HG03139 (cell line): ENCODE results near the gene NPLOC4.

ENCODE experiments used
- ATAC-seq: cut with Tn5 transposase; IDR thresholded peaks from one replicate; pipeline ENCODE4 v1.9.1; 2021; ENCODE audit not compliant: unreplicated experiment

The NPLOC4 gene

DNA sequence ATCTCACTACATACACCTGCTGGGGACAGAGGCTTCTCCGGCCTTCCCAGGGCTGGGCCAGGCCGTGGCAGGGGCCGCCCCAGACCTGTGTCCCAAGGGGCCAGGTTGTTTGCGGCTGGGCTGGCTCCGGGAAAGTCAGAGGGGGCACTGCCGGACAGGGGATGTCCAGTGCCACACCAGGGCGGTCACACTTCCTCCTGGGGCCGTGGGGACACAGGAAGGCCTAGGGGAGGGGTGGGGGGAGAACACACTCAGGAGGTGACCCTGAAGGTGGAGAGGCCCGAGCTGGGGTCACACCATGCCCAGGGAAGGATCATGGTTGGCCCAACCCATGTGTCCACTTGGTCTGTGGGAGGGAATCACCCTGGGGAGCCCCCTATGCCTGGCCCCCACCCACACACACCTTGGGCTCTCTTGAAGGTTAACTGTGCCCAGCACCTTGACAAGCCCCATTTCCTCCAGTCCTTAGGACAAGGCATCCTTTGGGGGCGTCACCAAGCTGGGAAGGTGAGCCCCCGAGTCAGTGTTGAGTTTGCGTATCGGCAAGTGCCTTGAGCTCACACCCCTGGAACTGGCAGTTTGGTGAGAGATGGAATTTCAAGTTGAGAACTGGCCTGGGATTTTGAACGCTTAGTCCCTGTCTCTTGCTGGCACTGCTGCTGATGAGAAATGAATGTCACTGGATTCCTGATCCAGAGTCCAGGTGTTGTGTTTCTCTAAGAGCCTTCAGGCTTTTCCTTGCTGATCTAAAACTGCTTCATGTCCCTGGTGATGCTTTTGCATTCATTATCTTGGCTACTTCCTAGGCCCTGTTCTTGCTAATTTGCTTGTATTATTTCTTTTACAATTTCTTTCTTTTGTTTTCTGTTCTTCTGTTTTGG lies 116.7 kb downstream of the NPLOC4 start:
- ATAC-seq = no peak

DNA sequence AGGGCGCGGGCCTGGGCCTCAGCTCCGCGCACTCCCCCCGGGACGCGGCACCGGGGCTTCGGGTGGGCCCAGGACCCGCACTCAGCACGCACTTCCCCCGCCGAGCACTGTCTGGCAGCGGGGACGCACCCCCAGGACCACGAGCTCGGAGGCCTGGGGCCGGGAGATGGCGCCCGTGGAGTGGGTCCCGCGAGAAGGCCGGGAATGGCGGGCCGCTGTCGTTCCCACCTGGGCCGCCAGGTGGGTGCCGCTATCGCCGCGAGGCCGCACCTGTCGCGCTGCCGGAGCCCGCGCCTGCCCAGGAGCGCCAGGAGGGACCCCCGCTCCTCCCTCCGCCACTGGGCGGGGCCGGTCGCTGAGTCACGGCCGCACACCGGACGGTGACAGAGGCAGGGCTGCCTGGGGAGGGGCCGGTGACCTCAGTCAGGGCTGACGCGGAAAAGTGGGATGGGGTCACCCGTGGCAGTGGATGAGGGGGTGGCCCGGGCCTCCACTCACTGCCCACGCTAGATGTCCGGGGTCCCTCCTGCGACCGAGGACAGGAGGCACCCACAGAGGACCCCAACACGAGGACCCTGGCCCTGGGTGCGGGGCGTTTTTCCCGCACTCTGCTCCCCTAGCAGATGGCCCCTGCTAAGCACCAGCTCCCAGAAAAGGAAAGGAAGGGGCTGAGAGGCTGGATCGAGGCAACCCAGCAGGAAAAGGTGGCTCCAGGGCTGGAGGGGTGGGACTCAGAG lies 117.5 kb downstream of the NPLOC4 start:
- no peak for ATAC-seq

DNA sequence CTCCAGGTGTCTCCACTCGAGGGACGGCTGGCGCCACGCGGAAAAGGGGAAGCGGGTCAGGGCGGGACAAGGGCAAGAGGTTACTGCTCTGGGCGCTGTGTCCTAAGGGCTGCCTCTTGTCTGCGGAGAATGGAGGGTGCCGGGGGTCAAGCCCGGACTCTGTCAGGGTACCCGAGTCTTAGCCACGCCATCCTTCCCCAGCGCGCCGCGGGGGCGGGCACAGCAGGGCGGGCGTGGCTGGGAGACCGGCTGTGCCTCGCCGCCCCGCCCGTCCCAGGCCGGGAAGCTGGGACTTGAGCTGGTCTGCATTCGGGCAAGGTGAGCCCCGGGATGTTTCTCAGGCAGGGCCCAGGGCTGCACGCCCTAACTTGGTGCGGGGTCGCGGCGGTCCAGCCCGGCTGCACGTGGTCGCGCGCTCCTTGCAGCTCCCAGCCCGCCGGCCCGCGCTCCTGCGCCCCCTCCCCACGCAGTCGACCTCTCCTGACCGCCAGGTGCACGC lies 118.1 kb downstream of the NPLOC4 start:
- no peak for ATAC-seq

DNA sequence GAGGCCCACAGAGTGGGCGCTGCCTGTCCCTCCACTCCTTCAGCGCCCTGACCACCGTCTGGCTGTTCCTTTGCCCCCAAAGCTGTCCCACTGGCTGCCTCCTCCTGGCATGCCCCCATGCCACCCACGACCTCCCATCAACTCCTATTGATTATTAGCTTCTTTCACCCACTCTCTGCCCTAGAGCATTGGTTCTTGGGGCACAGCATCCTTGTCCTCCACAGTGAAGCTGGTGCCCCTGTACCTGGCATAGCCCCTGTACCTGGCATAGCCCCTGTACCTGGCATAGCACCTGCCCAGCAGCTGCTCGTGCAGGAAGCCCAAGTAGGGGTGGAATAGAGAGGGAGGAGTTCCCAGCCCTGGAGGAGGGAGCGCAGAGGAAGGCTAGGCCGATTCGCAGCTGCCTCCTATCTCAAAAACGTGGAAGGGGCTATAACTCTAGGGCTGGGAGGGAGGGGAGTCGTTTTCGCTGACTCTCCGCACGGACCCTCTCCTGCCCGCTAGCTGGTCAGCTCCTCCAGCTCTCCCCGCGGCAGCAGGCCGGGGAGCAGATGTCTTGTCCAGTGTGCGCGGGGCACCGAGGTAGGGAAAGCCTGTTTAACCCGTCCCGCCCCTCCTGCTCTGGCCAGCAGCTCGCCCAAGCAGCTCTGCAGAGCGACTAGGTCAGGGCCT lies 118.7 kb downstream of the NPLOC4 start:
- ATAC-seq = no peak

DNA sequence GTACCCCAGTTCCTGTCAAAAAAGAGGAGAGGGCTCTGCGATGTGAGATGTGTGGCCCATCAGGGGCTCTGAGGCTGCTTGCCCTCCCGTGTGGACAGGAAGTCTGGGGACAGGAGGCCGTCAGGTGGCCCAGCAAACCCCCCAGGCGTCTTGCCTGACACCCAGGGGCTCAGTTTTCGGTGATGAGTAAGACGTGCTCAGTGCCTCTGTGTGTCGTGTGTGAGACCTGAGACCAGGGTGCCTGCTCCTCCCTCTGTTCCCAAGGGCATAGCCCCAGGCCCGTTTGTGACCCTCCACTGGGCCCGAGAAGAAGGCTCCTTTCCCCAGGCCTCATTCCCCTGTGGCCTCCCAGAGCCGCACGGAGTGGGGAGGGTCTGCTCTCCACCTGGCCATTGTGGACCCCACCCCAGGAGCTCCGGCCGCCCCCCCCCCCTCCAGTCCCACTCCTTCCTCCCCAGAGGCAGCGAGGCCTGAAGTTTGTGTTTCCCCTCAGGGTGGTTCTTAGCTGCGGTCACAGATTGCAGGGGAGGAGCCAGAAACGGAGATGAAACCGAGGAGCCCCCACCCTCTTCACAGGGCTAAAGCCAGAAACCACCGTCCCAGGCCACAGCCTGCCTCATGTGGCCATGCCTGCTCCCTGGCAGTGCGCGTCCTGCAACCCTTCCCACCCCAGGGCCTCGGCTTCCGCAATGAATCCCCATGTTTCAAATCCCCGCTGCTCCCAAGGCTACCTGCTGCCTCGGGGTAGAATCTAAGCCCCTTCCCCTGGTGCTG lies 119.4 kb downstream of the NPLOC4 start:
- ATAC-seq = no peak

DNA sequence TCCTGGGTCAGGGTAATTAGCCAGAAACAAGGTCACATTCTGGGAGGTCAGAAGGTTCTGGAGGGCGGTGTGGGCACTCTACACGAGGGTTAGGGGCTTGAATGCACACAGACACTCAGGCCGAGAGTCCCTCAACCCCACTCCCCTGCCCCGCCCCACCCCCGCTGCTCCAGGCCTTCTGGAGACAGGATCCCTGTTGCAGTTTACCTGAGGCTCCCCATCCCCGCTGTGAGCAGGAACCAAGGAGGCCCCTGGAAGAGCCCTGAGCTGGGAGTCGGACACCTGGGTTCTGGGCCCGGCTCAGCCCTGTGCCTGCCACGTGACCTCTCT lies 119.9 kb downstream of the NPLOC4 start:
- ATAC-seq = no peak

DNA sequence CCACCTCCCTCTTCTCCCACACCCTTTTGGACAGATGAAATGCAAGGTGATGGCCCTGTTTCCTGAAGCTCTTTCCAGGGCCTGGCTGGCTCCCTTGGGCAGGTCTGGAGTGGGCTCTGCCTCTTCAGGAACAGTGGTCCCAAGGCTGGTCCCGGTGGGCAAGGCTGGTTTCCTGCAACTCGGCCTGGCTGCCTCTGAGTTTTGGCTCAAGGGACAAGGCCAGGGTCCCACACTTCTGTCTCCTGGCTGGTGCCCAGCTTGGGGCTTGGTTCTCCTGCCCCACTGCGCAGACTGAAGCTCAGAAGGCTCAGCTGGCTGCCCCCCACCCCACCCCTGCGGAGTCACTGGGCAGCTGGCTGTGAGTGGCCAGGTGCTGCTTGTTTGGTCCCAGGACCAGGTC lies 120.5 kb downstream of the NPLOC4 start:
- ATAC-seq = no peak

DNA sequence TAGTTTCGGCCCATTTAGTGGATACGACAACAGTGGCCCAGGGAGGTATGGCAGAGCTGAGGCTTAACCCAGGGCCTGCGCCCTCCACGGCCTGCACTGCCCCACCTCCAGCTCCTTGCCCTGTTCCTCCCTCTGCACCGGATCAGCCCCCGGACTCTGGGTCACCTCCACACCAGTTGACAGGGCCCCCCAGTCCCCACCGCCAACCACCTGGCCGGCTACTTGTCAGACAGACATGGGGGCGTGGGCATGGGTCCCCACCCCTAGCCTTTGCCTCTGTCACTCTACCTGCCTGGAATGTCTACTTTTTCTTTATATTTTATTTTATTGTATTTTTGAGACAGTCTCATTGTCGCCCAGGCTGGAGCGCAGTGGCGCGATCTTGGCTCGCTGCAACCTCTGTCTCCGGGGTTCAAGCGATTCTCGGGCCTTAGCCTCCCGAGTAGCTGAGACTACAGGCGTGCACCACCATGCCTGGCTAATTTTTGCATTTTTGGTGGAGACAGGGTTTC lies 121.3 kb downstream of the NPLOC4 start:
- ATAC-seq = no peak

DNA sequence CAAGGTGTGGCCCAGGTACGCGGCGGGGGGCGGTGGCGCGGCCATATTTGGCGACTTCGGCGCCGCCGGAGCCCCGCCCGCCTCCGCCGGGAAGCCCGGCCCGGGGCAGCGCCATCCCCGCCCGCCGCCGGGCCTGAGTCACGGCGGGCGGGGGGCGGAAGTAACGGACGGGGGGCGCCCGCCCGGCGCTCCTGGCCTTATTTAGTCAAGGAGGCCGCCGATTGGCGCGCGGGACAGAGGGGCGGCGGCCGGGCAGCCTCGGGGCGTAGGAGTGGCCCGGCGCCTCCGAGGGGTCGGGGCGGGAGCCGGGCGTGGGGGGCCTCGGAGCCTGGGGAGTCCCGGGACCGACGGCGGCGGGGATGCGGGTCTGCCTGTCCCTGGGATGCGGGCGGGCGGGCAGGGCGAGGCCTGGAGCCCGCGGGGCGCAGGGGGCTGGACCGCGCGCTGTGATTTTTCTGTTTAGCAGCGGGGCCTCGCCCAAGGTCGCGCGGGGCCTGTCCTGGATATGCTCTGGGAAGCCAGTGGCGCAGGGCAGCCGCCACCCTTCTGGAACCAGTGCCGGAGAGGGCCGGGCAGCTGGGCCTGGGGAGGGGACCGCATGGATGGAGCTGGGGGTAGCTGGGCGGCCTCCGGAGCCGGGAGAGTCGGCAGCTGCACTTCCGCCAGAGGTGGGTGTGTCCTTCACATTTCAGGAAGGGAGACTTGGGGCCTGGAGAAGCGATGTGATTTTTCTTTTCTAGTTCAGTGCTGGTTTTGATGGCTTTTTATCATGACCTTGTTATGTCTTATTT lies 122.0 kb downstream of the NPLOC4 start:
- peak; percentile 16 for ATAC-seq

DNA sequence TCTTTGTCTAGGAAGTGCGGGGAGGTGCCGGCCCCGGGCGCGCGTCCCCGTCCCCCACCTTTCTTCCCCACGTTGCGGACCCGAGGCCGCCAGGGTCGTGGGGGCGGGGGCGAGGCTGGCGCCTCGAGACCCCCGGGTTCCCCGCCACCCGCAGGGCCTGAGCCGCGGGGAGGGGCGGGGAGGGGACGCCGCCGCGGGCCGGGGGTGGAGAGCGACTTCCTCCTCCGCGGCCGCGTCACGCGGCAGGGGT lies 122.5 kb downstream of the NPLOC4 start:
- ATAC-seq = no peak

DNA sequence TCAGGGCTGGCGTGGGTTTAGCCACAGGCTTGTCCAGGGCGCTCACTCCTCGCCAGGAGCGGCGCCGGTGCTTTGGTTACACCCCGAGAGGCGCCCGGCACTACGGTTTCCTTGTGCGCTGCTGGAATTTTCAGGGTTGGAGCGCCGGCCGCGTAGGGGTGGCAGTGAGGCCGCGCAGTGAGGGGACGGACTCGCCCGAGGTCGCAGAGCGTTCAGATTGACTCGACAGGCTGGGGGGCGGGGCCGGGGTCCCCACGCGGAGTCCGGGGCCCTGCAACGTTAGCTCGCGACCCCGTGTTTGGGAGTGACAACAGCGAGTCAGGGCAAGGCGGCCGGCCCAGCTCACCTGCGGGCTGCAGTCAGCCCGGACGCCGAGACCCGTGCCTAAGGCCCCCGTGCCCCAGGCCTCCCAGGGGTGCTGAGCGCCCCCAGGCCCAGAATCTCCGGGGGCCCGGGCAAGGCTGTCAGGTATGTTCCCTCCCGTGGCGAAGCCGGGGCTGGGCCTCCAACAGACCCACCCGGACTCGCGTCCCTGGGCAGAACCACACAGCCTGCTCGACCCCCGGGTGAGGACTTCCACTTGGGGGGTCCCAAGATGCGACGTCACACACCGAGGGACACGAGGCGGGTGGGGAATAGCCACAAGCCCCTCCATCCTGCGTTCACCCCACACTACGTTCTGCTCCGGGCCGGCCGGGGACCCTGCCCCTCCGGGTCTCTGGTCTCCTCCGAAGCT lies 123.0 kb downstream of the NPLOC4 start:
- peak; percentile 0 for ATAC-seq

DNA sequence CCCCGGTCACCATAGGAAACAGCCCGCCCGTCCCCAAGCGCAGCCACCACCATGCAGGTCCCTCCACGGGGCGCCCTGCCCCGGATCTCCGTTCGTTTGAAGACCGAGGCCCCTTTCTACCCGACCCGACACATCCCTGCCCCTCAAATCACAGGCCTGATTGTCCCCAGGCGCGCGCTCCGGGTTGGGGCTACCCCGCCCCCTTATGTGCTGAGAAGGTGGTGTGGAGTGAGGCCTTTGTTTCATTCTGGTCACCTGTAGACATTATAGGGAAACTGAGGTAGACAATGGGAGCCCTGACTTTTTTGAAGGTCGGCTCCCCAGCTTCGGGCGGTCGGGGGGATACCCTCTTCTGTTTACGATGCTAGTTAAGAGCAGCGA lies 123.5 kb downstream of the NPLOC4 start:
- no peak for ATAC-seq

DNA sequence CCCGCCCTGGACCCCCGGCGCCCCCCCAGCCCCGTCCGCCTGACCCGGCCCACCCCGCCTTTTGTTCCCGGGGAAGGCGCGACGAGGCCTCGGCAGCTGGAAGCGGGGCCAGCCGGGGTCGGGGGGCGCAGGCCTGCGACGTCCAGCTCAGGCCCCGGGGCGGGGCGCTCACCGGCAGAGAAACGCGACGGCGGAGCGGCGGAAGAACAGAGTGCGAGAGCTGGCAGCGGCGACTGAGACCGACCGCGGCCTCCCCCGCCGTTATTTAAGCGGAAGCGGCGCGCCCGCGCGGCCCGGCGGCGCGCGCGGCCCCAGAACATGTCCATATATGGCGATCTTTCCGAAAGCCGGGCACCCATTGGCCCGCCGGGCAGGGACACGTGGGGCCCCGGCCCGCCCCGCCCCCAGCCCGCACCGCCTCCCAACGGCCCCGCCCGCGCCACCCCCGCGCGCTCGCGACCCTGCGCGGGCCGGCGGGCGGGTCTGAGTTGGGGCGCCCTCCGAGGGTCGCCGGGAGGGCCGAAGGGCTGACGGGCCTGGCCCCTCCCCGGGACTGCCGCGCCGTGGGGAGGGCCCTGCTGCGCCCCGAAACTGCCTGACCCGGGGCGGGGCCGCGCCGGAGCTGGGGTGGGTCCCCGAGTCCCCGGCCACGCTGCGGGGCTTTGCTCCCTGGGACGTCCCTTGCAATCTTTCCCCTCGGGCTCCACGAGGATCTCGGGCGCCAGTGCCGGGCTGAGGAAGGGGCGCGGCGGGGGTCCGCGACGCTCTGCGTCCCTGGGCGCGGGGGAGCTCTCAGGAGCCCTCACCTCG lies 124.1 kb downstream of the NPLOC4 start, which contains the start of gene ACTG1:
Gene ACTG1 (minus strand): TSS at position 238 of the 810 bp plus-strand sequence. CDS start 445 bp downstream, outside the sequence.
- peak; percentile 31 for ATAC-seq

DNA sequence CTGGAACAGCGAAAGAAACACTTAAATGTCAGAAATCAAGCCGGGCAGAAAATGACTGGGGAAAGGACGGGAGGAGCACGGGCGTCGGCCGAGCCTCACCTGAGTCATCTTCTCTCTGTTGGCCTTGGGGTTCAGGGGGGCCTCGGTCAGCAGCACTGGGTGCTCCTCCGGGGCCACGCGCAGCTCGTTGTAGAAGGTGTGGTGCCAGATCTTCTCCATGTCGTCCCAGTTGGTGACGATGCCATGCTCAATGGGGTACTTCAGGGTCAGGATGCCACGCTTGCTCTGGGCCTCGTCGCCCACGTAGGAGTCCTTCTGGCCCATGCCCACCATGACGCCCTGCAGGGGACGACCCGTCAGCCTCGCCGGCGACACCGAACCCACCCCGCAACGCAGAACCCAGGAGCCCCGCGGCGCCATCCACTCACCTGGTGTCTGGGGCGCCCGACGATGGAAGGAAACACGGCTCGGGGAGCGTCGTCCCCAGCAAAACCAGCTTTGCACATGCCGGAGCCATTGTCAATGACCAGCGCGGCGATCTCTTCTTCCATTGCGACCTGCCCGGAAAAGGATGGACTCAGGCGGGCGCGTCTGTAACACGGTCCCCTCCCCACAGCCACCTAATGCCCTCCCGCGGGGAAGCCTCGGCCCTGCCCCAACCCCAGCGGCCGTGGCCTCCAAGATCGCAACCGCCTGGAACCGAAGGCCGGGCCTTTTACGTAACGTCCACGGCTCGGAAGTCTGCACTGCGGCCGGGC lies 124.9 kb downstream of the NPLOC4 start:
- no peak for ATAC-seq

DNA sequence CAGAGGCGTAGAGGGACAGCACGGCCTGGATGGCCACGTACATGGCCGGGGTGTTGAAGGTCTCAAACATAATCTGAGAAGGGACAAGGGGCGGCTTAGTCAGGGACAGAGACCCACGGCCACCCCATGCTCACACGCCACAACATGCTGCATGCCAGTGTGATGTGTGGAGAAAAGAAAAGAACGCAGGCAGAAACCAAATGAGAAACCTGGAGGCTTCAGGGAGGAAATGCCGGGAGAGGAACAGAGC lies 125.4 kb downstream of the NPLOC4 start:
- ATAC-seq = no peak

DNA sequence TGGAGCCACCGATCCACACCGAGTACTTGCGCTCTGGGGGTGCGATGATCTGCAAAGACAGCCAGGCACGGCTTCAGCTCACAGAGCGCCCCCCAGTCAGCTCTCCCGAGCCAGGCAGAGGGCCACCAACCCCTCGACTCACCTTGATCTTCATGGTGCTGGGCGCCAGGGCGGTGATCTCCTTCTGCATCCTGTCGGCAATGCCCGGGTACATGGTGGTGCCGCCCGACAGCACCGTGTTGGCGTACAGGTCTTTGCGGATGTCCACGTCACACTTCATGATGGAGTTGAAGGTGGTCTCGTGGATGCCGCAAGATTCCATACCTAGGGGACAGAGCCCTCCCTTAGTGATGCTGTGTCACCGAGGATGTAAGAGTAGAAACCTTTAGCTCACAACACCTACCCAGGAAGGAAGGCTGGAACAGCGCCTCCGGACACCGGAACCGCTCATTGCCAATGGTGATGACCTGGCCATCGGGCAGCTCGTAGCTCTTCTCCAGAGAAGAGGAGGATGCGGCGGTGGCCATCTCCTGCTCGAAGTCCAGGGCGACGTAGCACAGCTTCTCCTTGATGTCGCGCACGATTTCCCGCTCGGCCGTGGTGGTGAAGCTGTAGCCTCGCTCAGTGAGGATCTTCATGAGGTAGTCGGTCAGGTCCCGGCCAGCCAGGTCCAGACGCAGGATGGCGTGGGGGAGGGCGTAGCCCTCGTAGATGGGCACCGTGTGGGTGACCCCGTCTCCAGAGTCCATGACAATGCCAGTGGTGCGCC lies 125.9 kb downstream of the NPLOC4 start:
- no peak for ATAC-seq

DNA sequence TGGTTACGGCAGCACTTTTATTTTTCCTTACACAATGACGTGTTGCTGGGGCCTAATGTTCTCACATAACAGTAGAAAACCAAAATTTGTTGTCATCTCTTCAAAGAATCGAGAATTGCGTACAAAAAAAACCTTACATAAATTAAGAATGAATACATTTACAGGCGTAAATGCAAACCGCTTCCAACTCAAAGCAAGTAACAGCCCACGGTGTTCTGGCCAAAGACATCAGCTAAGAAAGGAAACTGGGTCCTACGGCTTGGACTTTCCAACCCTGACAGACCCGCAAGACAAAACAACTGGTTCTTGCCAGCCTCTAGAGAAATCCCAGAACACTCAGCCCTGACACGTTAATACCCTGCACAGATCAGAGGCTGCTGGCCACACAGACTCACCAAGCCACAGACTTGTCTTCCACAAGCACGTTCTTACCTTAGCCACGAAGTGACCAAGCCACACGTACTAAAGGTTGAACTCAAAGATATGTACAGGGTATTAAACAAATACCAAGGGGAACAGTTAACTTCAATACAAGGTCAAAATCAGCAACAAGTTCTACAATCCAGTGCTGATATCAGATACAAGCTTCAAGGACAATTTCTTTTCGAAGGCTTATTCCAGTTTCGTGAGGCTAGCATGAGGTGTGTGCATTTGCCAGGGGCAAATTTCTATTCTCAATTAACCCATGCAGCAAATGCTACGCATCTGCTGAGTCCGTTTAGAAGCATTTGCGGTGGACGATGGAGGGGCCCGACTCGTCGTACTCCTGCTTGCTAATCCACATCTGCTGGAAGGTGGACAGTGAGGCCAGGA lies 126.7 kb downstream of the NPLOC4 start:
- ATAC-seq = no peak
